ENCODE results near the gene CNDP1.

The CNDP1 gene

DNA sequence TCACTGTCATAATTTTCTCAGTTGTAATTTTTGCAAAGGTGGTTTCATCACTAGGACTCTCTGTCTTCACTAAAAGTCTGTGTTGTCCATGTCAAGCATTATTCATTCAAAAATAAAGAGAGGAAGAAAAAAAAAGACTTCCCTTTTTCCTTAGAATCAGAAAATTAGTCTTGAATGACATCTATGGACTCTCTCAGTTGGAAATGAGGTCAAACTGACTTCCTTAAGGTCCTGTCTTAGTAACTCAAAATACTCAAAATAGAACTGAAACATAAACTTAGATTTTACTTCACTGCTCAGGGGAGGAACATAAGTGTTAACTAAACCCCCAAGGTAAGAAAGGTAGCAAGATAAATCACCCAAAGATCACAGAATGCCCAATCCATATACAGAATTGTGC is 61.1 kb downstream of the CNDP1 start:
- no peak for DNase-seq

DNA sequence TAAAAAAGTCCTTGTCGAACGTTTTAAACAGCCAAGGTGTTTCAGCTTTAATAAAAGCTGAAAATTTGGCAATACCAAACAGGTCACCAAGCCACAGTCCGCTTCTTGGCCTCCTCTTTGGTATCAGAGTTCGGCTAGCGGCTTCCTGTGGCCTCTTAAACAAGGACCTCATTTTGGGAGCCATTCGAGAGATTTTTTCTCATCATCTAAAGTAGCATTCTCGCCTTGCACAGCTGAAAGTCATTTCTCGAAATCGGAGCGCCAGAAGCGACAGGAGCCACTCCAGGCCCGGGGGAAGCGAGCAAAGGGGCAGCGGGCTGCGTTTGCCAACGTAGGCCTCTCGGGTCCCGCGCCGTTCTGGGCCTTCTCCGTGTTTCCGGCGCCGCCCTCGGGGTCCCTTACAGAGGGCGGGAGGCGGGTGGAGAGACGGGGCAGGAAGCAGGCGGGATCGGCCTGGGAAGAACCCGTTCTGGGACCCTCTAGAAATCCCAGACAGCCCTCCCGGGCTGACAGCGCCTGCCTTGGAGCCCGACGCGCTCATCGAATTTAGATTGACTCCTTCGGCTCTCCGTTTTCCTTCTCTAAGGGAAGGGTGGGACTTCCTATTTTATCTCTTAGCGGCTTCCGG is 62.8 kb downstream of the CNDP1 start:
- no peak for DNase-seq

- no peak for DNase-seq
These were observed 63.5 kb downstream of the CNDP1 start, which contains the start of gene ZNF407 for GRCh38 chr18:74597662-74598349. Gene ZNF407, plus strand, starts transcription at chr18:74597870. Its CDS starts 33,150 bp downstream, at chr18:74631020.

GRCh38 chr18:74598350-74599001 is 64.2 kb downstream of the CNDP1 start:
- DNase-seq, result no peak

- DNase-seq, result no peak
These were observed 70.1 kb downstream of the CNDP1 start for GRCh38 chr18:74604361-74604760.

GRCh38 chr18:74604774-74605173 is 70.5 kb downstream of the CNDP1 start:
- DNase-seq, result no peak

GRCh38 chr18:74608681-74609080 is 74.4 kb downstream of the CNDP1 start:
- DNase-seq, result no peak

- DNase-seq, result no peak
These were observed 75.2 kb downstream of the CNDP1 start for GRCh38 chr18:74609535-74609934.

DNA sequence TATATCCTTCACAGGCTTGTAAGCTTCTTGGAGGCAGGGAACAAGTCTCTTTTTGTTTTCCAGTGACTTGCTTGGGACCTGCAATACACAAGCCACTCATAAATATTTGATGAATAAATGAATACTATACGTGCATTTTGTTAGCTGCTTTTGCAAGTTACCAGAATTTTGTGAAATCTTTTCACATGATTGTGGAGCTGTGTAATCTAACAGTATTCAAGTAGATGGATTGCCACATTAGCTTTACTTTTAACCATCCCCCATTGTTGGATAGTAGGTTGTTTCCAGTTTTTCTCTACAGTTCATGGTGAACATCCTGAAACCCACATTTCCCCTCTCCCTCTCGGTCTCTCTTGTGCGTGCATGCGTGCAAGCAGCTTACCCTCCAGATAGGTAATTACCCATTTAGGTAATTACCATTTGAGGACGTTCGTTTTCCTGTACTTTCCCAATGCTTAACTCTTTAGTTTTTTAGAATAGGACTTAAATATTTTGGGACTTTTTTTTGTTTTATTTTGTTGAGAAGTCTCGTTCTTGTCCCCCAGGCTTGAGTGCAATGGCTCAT is 75.8 kb downstream of the CNDP1 start:
- no peak for DNase-seq

- DNase-seq, result no peak
These were observed 76.6 kb downstream of the CNDP1 start for GRCh38 chr18:74610860-74611259.

DNA sequence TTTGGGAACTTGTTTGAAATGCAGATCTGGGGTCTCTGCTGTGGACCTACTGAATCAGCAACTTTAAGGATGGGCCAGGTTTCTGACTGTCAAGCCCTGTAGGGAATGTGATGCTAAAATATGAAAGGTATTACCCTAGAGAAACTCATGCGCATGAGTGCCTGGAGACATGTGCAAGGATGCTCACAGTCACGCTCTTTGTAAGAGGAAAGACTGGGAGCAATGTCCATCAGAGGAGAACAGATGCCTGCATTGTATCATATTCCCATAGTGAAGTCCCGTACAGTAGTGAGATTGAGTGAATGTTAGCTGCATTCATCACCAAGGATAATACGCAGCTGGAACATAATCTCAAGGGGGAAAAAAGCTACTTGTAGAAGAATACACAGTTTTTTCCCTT is 77.5 kb downstream of the CNDP1 start:
- DNase-seq, result no peak

DNA sequence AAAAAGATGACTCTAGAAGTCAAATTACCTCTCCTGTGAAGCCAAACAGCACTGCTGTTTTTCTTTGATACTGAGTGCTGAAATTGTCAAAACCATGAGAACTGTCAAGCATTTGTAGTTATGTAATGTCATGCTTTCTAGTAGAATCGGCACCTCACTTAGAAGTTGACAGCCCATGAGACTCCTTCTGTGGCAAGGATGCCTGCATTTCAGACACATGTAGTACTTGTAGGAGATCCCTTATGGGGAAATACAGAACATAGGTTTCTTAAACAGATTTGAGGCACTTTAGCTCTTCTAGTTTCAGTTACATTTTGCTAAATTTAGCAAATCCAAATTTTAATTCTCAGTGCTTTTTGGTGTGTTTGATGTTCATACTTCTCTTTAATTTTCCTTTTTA is 79.1 kb downstream of the CNDP1 start:
- no peak for DNase-seq

GRCh38 chr18:74616494-74616893 is 82.2 kb downstream of the CNDP1 start:
- no peak for DNase-seq

- DNase-seq, result no peak
These were observed 83.2 kb downstream of the CNDP1 start for GRCh38 chr18:74617486-74617885.

DNA sequence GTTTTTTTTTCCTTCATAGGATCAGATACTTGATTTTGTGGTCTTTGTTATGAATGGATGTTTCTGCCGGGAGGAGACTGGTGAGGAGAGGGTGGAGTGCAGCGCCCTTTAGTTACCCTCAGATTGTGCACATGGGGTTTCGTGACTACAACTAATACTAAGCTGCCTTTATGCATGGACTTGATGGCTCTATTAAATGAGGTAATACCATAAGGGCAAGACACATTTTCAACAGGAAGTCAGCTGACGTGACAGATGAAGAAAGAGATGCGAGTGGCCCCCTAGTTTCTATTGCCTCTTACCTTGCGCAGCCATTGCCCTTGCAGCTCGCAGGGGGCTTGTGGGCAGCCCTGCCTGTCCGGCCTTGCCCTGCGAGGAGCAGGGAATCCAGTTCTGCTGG is 87.8 kb downstream of the CNDP1 start:
- no peak for DNase-seq

- DNase-seq, result no peak
These were observed 88.9 kb downstream of the CNDP1 start for GRCh38 chr18:74623047-74623816.

DNA sequence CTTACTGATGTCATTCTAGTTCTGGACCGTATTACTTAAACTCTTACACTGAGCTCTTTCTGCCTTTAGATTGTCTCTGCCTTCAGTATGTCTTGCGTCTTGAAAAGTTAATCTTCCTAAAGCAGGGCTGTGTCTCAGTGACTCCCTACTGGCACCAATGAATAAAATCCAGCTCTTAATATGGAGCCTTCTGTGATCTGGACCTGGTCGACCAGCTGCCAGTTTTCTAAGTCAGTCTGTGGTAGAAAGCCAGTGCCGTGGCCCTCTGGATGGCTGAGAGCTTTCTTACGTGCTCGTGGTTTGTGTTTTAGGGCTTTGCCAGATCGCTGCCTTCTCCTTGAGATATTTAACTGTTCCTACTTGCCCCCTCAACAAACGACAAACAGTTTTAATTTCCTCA is 90.2 kb downstream of the CNDP1 start:
- DNase-seq, result no peak

DNA sequence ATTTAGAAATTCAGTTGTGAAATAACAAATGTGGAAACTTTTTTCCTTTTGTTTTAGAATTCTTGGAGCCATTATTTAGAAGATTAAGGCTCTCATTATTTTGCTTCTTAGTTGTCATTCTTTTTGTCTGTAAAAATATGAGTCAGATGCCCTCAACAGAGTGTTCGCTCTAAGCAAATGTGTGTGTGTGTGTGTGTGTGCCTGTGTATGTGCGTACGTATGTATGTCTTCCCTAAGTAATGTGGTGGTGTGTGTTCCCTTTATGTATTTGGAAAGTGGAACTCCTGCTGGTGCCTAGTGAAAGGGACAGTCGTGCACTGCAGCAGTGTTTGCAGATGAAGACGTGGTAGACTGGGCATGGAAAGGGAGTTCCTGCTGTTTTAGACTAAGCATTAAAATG is 90.9 kb downstream of the CNDP1 start:
- DNase-seq, result no peak

DNA sequence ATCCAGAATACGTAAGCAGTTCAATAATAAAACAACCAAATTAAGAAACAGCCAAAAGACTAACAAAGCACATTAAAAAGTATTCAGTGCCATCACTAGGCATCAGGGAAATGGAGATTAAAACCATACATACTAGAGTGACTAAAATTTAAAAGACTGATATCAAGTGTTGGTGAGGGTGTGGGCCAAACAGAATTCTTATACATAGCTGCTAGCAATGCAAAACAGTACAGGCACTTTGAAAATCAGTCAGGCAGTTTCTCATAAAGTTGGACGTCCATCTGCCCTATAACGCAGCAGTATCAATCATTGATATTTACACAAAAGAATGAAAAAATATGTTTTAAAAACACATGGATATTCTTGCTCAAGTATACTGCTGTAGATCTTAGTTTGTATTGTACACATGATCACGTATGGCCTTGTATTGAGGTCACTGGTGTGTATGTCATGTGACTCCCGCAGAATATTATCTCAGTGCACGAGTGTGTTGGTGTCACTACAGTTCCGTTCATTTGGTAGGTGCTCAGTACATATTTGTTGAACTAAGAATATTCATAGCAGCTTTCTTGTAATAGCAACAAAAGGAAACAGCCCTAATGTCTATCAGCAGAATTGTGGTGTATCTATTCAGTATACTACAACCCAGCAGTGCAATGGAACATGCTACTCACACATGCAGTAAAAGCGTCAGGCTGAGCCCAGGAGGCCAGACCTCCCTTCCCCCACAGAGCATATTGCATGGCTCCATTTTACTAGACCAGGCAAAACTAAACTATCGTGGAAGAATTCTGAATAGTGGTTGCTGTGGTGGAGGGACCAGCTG is 92.0 kb downstream of the CNDP1 start:
- DNase-seq, result no peak

DNA sequence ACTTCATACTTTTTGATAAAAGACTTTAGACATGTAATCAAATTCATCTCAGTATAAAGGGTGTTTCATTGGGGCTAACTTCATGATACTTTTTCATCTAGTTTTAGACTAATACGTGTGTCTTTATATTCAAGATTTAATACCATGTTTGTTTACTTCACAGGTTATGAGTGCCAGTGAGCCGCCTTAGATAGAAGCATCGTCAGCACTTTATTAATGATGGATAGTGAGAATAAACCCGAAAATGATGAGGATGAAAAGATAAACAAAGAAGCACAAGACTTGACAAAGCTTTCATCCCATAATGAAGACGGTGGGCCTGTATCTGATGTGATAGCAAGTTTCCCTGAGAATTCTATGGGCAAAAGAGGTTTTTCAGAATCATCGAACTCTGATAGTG is 96.5 kb downstream of the CNDP1 start:
- DNase-seq, result no peak

DNA sequence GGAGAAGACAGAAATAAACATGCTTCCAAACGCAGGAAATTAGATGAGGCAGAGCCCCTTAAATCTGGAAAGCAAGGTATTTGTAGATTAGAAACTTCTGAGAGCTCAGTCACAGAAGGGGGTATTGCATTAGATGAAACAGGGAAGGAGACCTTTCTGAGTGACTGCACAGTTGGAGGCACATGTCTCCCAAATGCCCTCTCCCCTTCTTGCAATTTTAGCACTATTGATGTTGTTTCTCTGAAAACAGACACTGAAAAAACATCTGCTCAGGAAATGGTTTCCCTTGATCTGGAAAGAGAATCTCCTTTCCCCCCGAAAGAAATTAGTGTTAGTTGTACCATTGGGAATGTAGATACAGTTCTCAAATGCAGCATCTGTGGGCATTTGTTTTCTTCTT is 96.9 kb downstream of the CNDP1 start:
- DNase-seq, result no peak

GRCh38 chr18:74631623-74632350 is 97.5 kb downstream of the CNDP1 start:
- no peak for DNase-seq
